Retinal pigment epithelial cell (primary cell): ENCODE results near the gene ASF1A.

Experiments
- DNase-seq: peaks from one replicate; pipeline ENCODE4 v3.0.0-alpha.2; 2010; ENCODE audit warnings: low read depth
- H3K4me3 ChIP-seq: 2 replicates; pipeline ENCODE4 v1.5.1; 2011; ENCODE audit warnings: mild to moderate bottlenecking, low read length, control low read depth, moderate library complexity
- CTCF ChIP-seq: conservative IDR thresholded peaks from 2 replicates; pipeline ENCODE4 v1.5.1; 2011; ENCODE audit warnings: low read depth, low read length, control low read depth, inconsistent platforms

The ASF1A gene

GRCh38 chr6:118905851-118906250, 11.9 kb downstream of the ASF1A start:
- H3K4me3 ChIP-seq: no peak overlapping the region
- no peak for DNase-seq
- no peak for TF ChIP-seq CTCF

GRCh38 chr6:118908441-118908840, 14.5 kb downstream of the ASF1A start:
- no peak overlapping the region for H3K4me3 ChIP-seq
- TF ChIP-seq CTCF: no peak

GRCh38 chr6:118912646-118913045, 18.7 kb downstream of the ASF1A start:
- TF ChIP-seq CTCF: no peak
- DNase-seq: no peak

More at GRCh38 chr6:118908441-118908840, 14.5 kb downstream of the ASF1A start:
- no peak for DNase-seq

GRCh38 chr6:118913161-118913560, 19.2 kb downstream of the ASF1A start:
- TF ChIP-seq CTCF: no peak

More at GRCh38 chr6:118912646-118913045, 18.7 kb downstream of the ASF1A start:
- no peak overlapping the region for H3K4me3 ChIP-seq

GRCh38 chr6:118914598-118914997, 20.6 kb downstream of the ASF1A start:
- TF ChIP-seq CTCF: no peak
- no peak overlapping the region for H3K4me3 ChIP-seq
- DNase-seq: no peak

More at GRCh38 chr6:118913161-118913560, 19.2 kb downstream of the ASF1A start:
- no peak for DNase-seq
- H3K4me3 ChIP-seq: no peak overlapping the region

- no peak for DNase-seq
- TF ChIP-seq CTCF: no peak
- H3K4me3 ChIP-seq: no peak overlapping the region
Observed at GRCh38 chr6:118917546-118918328, 23.8 kb downstream of the ASF1A start.

- TF ChIP-seq CTCF: no peak
- H3K4me3 ChIP-seq: no peak overlapping the region
- DNase-seq: no peak
Observed at GRCh38 chr6:118918329-118918725, 24.4 kb downstream of the ASF1A start.
